Astrocyte (in vitro differentiated cells and primary cell): ENCODE results near the gene CPN2. TPM values are rescaled to one million over a fixed set of nuclear protein-coding genes. Genes with fewer than 3 reads are reported as not detected.
A peak's percentile ranks its signal among the peaks of the same experiment; 100 is the strongest.

ENCODE experiments used
- DNase-seq: peaks from one replicate; pipeline ENCODE4 v3.0.0-alpha.2; 2010; ENCODE audit warnings: low read depth
- FAIRE-seq: peaks from 2 replicates; lab custom pipeline; 2011; peaks lifted over from hg19 to GRCh38; lab: Jason Lieb, UNC
- H2AFZ ChIP-seq: 2 replicates; pipeline ENCODE4 v1.6.0; 2012; ENCODE audit warnings: low read depth, low read length, inconsistent platforms
- H3K27ac ChIP-seq: 2 replicates; pipeline ENCODE4 v1.5.1; 2011; ENCODE audit warnings: low read depth, low read length, inconsistent platforms
- H3K27me3 ChIP-seq: 2 replicates; pipeline ENCODE4 v1.6.0; 2011; ENCODE audit warnings: low read length, inconsistent platforms; ENCODE audit not compliant: insufficient read depth
- H3K36me3 ChIP-seq: 2 replicates; pipeline ENCODE4 v1.5.1; 2011; ENCODE audit warnings: low read length, inconsistent platforms; ENCODE audit not compliant: insufficient read depth
- H3K4me1 ChIP-seq: 2 replicates; pipeline ENCODE4 v1.5.1; 2011; ENCODE audit warnings: low read length, inconsistent platforms; ENCODE audit not compliant: insufficient read depth
- H3K4me2 ChIP-seq: 2 replicates; pipeline ENCODE4 v1.6.0; 2012; ENCODE audit warnings: low read length, inconsistent platforms
- H3K4me3 ChIP-seq: 2 replicates; pipeline ENCODE4 v1.5.1; 2011; ENCODE audit warnings: low read depth, mild to moderate bottlenecking, low read length, inconsistent platforms; ENCODE audit not compliant: insufficient read depth
- H3K79me2 ChIP-seq: 2 replicates; pipeline ENCODE4 v1.6.0; 2012; ENCODE audit warnings: mild to moderate bottlenecking, low read length, inconsistent platforms; ENCODE audit not compliant: insufficient read depth
- H3K9ac ChIP-seq: 2 replicates; pipeline ENCODE4 v1.6.0; 2012; ENCODE audit warnings: mild to moderate bottlenecking, low read length, inconsistent platforms
- H3K9me3 ChIP-seq: 2 replicates; pipeline ENCODE4 v1.5.1; 2012; ENCODE audit warnings: low read depth, mild to moderate bottlenecking, low read length, inconsistent platforms; ENCODE audit not compliant: insufficient read depth
- H4K20me1 ChIP-seq: 2 replicates; pipeline ENCODE4 v1.6.0; 2012; ENCODE audit warnings: low read length, inconsistent platforms; ENCODE audit not compliant: insufficient read depth
- H3K27ac Mint-ChIP-seq: one replicate; pipeline ENCODE4 v1.8.0; 2021; ENCODE audit warnings: mild to moderate bottlenecking, mixed read lengths; ENCODE audit not compliant: unreplicated experiment
- H3K27me3 Mint-ChIP-seq: one replicate; pipeline ENCODE4 v1.8.0; 2021; ENCODE audit warnings: low read depth, mixed read lengths; ENCODE audit not compliant: unreplicated experiment
- H3K36me3 Mint-ChIP-seq: one replicate; pipeline ENCODE4 v1.8.0; 2021; ENCODE audit warnings: low read depth, mixed read lengths; ENCODE audit not compliant: unreplicated experiment
- H3K4me1 Mint-ChIP-seq: one replicate; pipeline ENCODE4 v1.8.0; 2021; ENCODE audit warnings: low read depth, mixed read lengths; ENCODE audit not compliant: unreplicated experiment
- H3K4me3 Mint-ChIP-seq: one replicate; pipeline ENCODE4 v1.8.0; 2021; ENCODE audit warnings: mild to moderate bottlenecking, moderate library complexity, mixed read lengths; ENCODE audit not compliant: unreplicated experiment
- H3K9me3 Mint-ChIP-seq: one replicate; pipeline ENCODE4 v1.8.0; 2021; ENCODE audit warnings: mild to moderate bottlenecking, mixed read lengths; ENCODE audit not compliant: unreplicated experiment
- CTCF ChIP-seq: IDR thresholded peaks from 2 replicates; pipeline ENCODE4 v1.5.1; 2011; ENCODE audit warnings: low read depth, mild to moderate bottlenecking, inconsistent platforms, low read length, moderate library complexity; ENCODE audit not compliant: insufficient read depth
- EZH2 ChIP-seq: IDR thresholded peaks from 2 replicates; pipeline ENCODE4 v1.6.1; 2012; ENCODE audit warnings: mild to moderate bottlenecking, low read length, inconsistent platforms; ENCODE audit not compliant: insufficient read depth
- total RNA-seq: library from RNA; stranded (reverse); gene quantifications from 2 replicates; pipeline ENCODE4 v1.2.1, GENCODE V29; 2021

CPN2 gene
- total RNA-seq, 1 donor from 2014 or later: not detected

- H3K4me2 ChIP-seq: no peak overlapping the region
- Mint-ChIP-seq H3K9me3 (peaks cover 19% of the 10 kb centered on the region), H3K27ac (no peak overlapping the region), H3K4me3 (no peak overlapping the region), H3K4me1 (peaks cover 11% of the 10 kb centered on the region), H3K36me3 (peaks cover 4% of the 10 kb centered on the region), H3K27me3 (peaks cover 74% of the 10 kb centered on the region)
- H3K9me3 ChIP-seq: peaks cover 8% of the 10 kb centered on the region
- peaks cover 36% of the 10 kb centered on the region for H3K27me3 ChIP-seq
- H3K9ac ChIP-seq: no peak overlapping the region
- no peak overlapping the region for H2AFZ ChIP-seq
- no peak overlapping the region for H3K27ac ChIP-seq
- H3K4me3 ChIP-seq: no peak overlapping the region
- DNase-seq (no peak), FAIRE-seq (no peak)
- no peak for TF ChIP-seq EZH2
- TF ChIP-seq CTCF: no peak
- H3K36me3 ChIP-seq: no peaks in the 10 kb centered on the region
- peaks cover 15% of the 10 kb centered on the region for H3K4me1 ChIP-seq
- no peaks in the 10 kb centered on the region for H3K79me2 ChIP-seq
- no peaks in the 10 kb centered on the region for H4K20me1 ChIP-seq
Measured at GRCh38 chr3:194316918-194317317, 34.2 kb downstream of the CPN2 start.

DNA sequence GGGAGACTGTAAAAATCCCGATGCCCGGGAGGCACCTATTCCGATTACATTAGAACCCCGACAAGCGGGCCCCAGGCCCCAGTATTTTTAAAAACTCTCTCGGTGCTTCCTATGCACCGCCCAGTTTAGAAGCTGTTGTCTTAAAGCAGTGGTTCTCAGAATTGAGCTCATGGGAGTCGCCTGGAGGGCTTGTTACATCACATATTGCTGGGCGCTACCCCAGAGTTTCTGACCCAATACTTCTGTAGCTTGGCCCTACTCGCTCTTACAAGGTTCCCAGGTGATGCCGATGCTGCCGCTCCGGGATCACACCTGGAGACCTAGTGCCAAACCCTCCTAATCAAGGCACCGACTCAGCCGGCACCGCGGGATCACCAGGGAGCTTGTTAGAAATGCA lies 35.2 kb downstream of the CPN2 start:
- H3K4me1 ChIP-seq: peaks cover 14% of the 10 kb centered on the region
- H2AFZ ChIP-seq: no peak overlapping the region
- no peaks in the 10 kb centered on the region for H3K36me3 ChIP-seq
- peak overlapping the region; percentile 77 for H3K9ac ChIP-seq
- FAIRE-seq (no peak), DNase-seq (peak; percentile 37)
- H3K27ac Mint-ChIP-seq: no peak overlapping the region
- peak overlapping the region; percentile 50 for H3K4me3 ChIP-seq
- peak overlapping the region; percentile 89 for H3K4me2 ChIP-seq
- H3K27me3 Mint-ChIP-seq: peaks cover 82% of the 10 kb centered on the region
- no peaks in the 10 kb centered on the region for H3K79me2 ChIP-seq
- no peak overlapping the region for H3K27ac ChIP-seq
- peaks cover 8% of the 10 kb centered on the region for H3K9me3 ChIP-seq
- TF ChIP-seq EZH2: peak; percentile 51
- no peak for TF ChIP-seq CTCF
- H3K4me3 Mint-ChIP-seq: no peak overlapping the region
- peaks cover 4% of the 10 kb centered on the region for H3K36me3 Mint-ChIP-seq
- H3K27me3 ChIP-seq: peaks cover 46% of the 10 kb centered on the region
- peaks cover 19% of the 10 kb centered on the region for H3K9me3 Mint-ChIP-seq
- no peaks in the 10 kb centered on the region for H4K20me1 ChIP-seq
- peaks cover 11% of the 10 kb centered on the region for H3K4me1 Mint-ChIP-seq

- Mint-ChIP-seq H3K9me3 (peaks cover 19% of the 10 kb centered on the region), H3K36me3 (peaks cover 4% of the 10 kb centered on the region), H3K4me3 (peak overlapping the region; percentile 66), H3K27me3 (peaks cover 82% of the 10 kb centered on the region), H3K4me1 (peaks cover 11% of the 10 kb centered on the region), H3K27ac (no peak overlapping the region)
- Histone ChIP-seq H3K79me2 (no peaks in the 10 kb centered on the region), H4K20me1 (no peaks in the 10 kb centered on the region), H3K9ac (peak overlapping the region; percentile 77), H3K27me3 (peaks cover 52% of the 10 kb centered on the region), H3K9me3 (peaks cover 8% of the 10 kb centered on the region), H3K27ac (peak overlapping the region; percentile 14), H3K4me3 (peak overlapping the region; percentile 50), H3K36me3 (no peaks in the 10 kb centered on the region), H3K4me2 (peak overlapping the region; percentile 89), H2AFZ (peak overlapping the region; percentile 72), H3K4me1 (peaks cover 14% of the 10 kb centered on the region)
- no peak for FAIRE-seq
- DNase-seq: peak; percentile 80
- no peak for TF ChIP-seq EZH2
- peak; percentile 54 for TF ChIP-seq CTCF
Measured at GRCh38 chr3:194315088-194315964, 35.8 kb downstream of the CPN2 start.
